22Rv1 (cell line): Measurements from ENCODE around the gene SPSB3.

ENCODE experiments used
- ZFX ChIP-seq: fragments of 450-650 bp; IDR thresholded peaks from 2 replicates; pipeline ENCODE4 v1.6.1; 2017; ENCODE audit warnings: antibody characterized with exemption, borderline replicate concordance
- TF ChIP-seq, protein P1 (sequence below): fragments of 450-650 bp; IDR thresholded peaks from 2 replicates; pipeline ENCODE4 v1.5.1; 2017; ENCODE audit warnings: mild to moderate bottlenecking

GRCh38 chr16:1818873-1819525 is 36.6 kb upstream of the SPSB3 start:
- TF ChIP-seq ZFX: no peak
- TF ChIP-seq, protein P1, sequence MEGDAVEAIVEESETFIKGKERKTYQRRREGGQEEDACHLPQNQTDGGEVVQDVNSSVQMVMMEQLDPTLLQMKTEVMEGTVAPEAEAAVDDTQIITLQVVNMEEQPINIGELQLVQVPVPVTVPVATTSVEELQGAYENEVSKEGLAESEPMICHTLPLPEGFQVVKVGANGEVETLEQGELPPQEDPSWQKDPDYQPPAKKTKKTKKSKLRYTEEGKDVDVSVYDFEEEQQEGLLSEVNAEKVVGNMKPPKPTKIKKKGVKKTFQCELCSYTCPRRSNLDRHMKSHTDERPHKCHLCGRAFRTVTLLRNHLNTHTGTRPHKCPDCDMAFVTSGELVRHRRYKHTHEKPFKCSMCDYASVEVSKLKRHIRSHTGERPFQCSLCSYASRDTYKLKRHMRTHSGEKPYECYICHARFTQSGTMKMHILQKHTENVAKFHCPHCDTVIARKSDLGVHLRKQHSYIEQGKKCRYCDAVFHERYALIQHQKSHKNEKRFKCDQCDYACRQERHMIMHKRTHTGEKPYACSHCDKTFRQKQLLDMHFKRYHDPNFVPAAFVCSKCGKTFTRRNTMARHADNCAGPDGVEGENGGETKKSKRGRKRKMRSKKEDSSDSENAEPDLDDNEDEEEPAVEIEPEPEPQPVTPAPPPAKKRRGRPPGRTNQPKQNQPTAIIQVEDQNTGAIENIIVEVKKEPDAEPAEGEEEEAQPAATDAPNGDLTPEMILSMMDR: no peak
